DOHH2 (cell line): ENCODE measurements around the gene IKZF3.

Source experiments
- CTCF ChIP-seq: fragments of 200-600 bp; sonication (generic); IDR thresholded peaks from one replicate; pipeline ENCODE4 v1.5.1; 2014; ENCODE audit warnings: antibody characterized with exemption, mild to moderate bottlenecking, low read depth, low read length; ENCODE audit not compliant: poor library complexity, severe bottlenecking
- EZH2phosphoT487 ChIP-seq: fragments of 200-600 bp; sonication (generic); IDR thresholded peaks from 2 replicates; pipeline ENCODE4 v1.6.1; 2017; ENCODE audit warnings: borderline replicate concordance, mild to moderate bottlenecking, antibody characterized with exemption, low read length, moderate library complexity, mixed read lengths

- no peak for TF ChIP-seq CTCF
- TF ChIP-seq EZH2phosphoT487, result no peak
These were observed 104.9 kb downstream of the IKZF3 start for GRCh38 chr17:39759204-39759603.
